A673 (cell line): ENCODE results near the gene SUSD2. TPM values are rescaled to one million over a fixed set of nuclear protein-coding genes. Genes with fewer than 3 reads are reported as not detected.
A peak's percentile ranks its signal among the peaks of the same experiment; 100 is the strongest.
"Not testable (repeated sequence)": the region's sequence is repeated elsewhere in the genome, so short reads cannot be mapped to it uniquely, and the experiment has no call there.

Experiments used
- Bru-seq: library from RNA; stranded (reverse); fragments of 400-500 nt; gene quantifications from one replicate; lab custom pipeline; 2021; lab: Mats Ljungman, UMichigan
- BruChase-seq, 2 experiments: library from RNA; stranded (reverse); fragments of 400-500 nt; gene quantifications; one replicate each; lab custom pipeline; 2021; lab: Mats Ljungman, UMichigan
- BruUV-seq: library from RNA; stranded (reverse); fragments of 400-500 nt; replicated peaks from 2 replicates; lab custom pipeline; 2021; lab: Mats Ljungman, UMichigan
- CTCF ChIA-PET: fragments of 300-600 bp; sonication (Branson Sonifier 250); formaldehyde crosslinking; loops from one replicate; lab custom pipeline; 2022; ENCODE audit warnings: antibody characterized with exemption; lab: Charles Lee
- POLR2A ChIA-PET: fragments of 300-600 bp; sonication (Branson Sonifier 250); formaldehyde crosslinking; loops from one replicate; lab custom pipeline; 2022; ENCODE audit warnings: antibody characterized with exemption; ENCODE audit not compliant: low non-redundant PET; lab: Charles Lee
- DNase-seq: peaks from one replicate; pipeline ENCODE4 v3.0.0-alpha.2; 2015; ENCODE audit warnings: low spot score
- H3K27ac ChIP-seq: fragments of 200-600 bp; sonication (generic); 2 replicates; pipeline ENCODE4 v1.5.1; 2016; ENCODE audit warnings: mixed run types, low read depth, mild to moderate bottlenecking, mixed read lengths, antibody characterized with exemption, low read length; ENCODE audit not compliant: poor library complexity, severe bottlenecking
- H3K27me3 ChIP-seq: fragments of 200-600 bp; sonication (generic); replicated peaks from 2 replicates; pipeline ENCODE4 v1.6.1; 2017; ENCODE audit warnings: mixed run types, low read depth, mild to moderate bottlenecking, mixed read lengths, antibody characterized with exemption, low read length; ENCODE audit not compliant: insufficient read depth, poor library complexity
- H3K36me3 ChIP-seq: fragments of 200-600 bp; sonication (generic); 2 replicates; pipeline ENCODE4 v1.6.1; 2016; ENCODE audit warnings: mixed run types, mild to moderate bottlenecking, mixed read lengths, antibody characterized with exemption, low read length; ENCODE audit not compliant: insufficient read depth, poor library complexity, severe bottlenecking
- H3K4me1 ChIP-seq: fragments of 200-600 bp; sonication (generic); 2 replicates; pipeline ENCODE4 v1.6.1; 2017; ENCODE audit warnings: mixed run types, mild to moderate bottlenecking, mixed read lengths, antibody characterized with exemption, low read length; ENCODE audit not compliant: insufficient read depth, poor library complexity, severe bottlenecking
- H3K4me3 ChIP-seq: fragments of 200-600 bp; sonication (generic); 2 replicates; pipeline ENCODE4 v1.5.1; 2016; ENCODE audit warnings: low read depth, mixed run types, mild to moderate bottlenecking, mixed read lengths, low read length; ENCODE audit not compliant: poor library complexity, severe bottlenecking
- H3K9me3 ChIP-seq: fragments of 200-600 bp; sonication (generic); 2 replicates; pipeline ENCODE4 v1.6.1; 2016; ENCODE audit warnings: mixed run types, low read depth, mild to moderate bottlenecking, mixed read lengths, antibody characterized with exemption, low read length; ENCODE audit not compliant: poor library complexity, severe bottlenecking
- CTCF ChIP-seq: fragments of 300-800, 200-600 bp; sonication (generic); conservative IDR thresholded peaks from 2 replicates; pipeline ENCODE4 v1.5.1; 2017; ENCODE audit warnings: low read depth, mild to moderate bottlenecking, antibody characterized with exemption, low read length, moderate library complexity, mixed read lengths
- EZH2 ChIP-seq: fragments of 200-600 bp; sonication (generic); IDR thresholded peaks from 2 replicates; pipeline ENCODE4 v1.6.1; 2017; ENCODE audit warnings: borderline replicate concordance, low read depth, mild to moderate bottlenecking, mixed read lengths, antibody characterized with exemption, low read length; ENCODE audit not compliant: poor library complexity, severe bottlenecking
- intact Hi-C: fragments of 100-400 bp; cut with micrococcal nuclease; formaldehyde crosslinking; loops from one replicate; pipeline ENCODE4 v1.10.0; 2022; ENCODE audit not compliant: unreplicated experiment
- long read RNA-seq: library from polyadenylated mRNA; stranded (forward); transcript quantifications from one replicate; pipeline ENCODE4 v2.0.0, GENCODE V29; 2022
- total RNA-seq: library from RNA; stranded (reverse); gene quantifications from 2 replicates; pipeline ENCODE4 v1.2.3, GENCODE V29; 2021

SUSD2 gene
- 0.94 and 1.3 TPM in 2 replicates for total RNA-seq
- Bru-seq, nascent RNA: percentile 29 among the genes with signal in this experiment
- BruChase-seq, experiment 1, labeled RNA remaining after a 2-hour chase: percentile 33 among the genes with signal in this experiment
- percentile 42 among the genes with signal in this experiment for BruChase-seq, experiment 2, labeled RNA remaining after a 6-hour chase
- long read RNA-seq, partial matches to known transcripts: 1 of 1 reads
- long read RNA-seq, other reads (novel, unspliced or antisense): 0 of 1 reads

- POLR2A ChIA-PET: no interaction called here
- DNase-seq: no peak
- Histone ChIP-seq H3K9me3 (no peaks in the 10 kb centered on the region), H3K27ac (no peak within 1 kb of the TSS), H3K36me3 (peaks cover 3% of the 10 kb centered on the region), H3K4me3 (no peak within 1 kb of the TSS), H3K27me3 (no peaks in the 10 kb centered on the region), H3K4me1 (no peaks in the 10 kb centered on the region)
- intact Hi-C loops: no loop called here
- TF ChIP-seq CTCF (no peak), EZH2 (no peak)
- CTCF ChIA-PET: no interaction called here
- no TSS peak for BruUV-seq
These were observed at the start of gene SUSD2 for GRCh38 chr22:24181088-24181995. SUSD2 (plus strand) TSS chr22:24181487; CDS start chr22:24181520, 33 bp downstream.

GRCh38 chr22:24133187-24133965 lies 47.9 kb upstream of the SUSD2 start:
- H3K9me3 ChIP-seq: no peaks in the 10 kb centered on the region
- POLR2A ChIA-PET: no interaction called here
- TF ChIP-seq CTCF (0 out of 2 replicates have a peak, but pooled peaks have one; percentile 16), EZH2 (no peak)
- H3K27me3 ChIP-seq: no peaks in the 10 kb centered on the region
- peaks cover 6% of the 10 kb centered on the region for H3K36me3 ChIP-seq
- H3K4me1 ChIP-seq: no peaks in the 10 kb centered on the region
- no TSS peak for BruUV-seq
- CTCF ChIA-PET: interaction anchor here (0.6 kb wide), 2 partner anchors 289 to 389 kb away, joined by 3 read pairs; no protein-coding TSS in a partner anchor
- H3K27ac ChIP-seq: no peak overlapping the region
- intact Hi-C loops: no loop called here
- H3K4me3 ChIP-seq: no peak overlapping the region
- no peak for DNase-seq

- H3K27ac ChIP-seq: no peak overlapping the region
- BruUV-seq: no TSS peak
- H3K36me3 ChIP-seq: peaks cover 3% of the 10 kb centered on the region
- H3K4me3 ChIP-seq: no peak overlapping the region
- H3K9me3 ChIP-seq: no peaks in the 10 kb centered on the region
- DNase-seq: no peak
- ChIA-PET CTCF (no interaction called here), POLR2A (no interaction called here)
- no peaks in the 10 kb centered on the region for H3K4me1 ChIP-seq
- no peaks in the 10 kb centered on the region for H3K27me3 ChIP-seq
- intact Hi-C loops: no loop called here
- TF ChIP-seq CTCF: no peak
- no peak for TF ChIP-seq EZH2
These were observed 47.0 kb upstream of the SUSD2 start for GRCh38 chr22:24134090-24134846.

GRCh38 chr22:24136533-24136932 lies 44.8 kb upstream of the SUSD2 start:
- CTCF ChIA-PET, POLR2A ChIA-PET, H3K9me3 ChIP-seq, BruUV-seq, intact Hi-C loops, H3K4me3 ChIP-seq, H3K4me1 ChIP-seq, DNase-seq, H3K27ac ChIP-seq, H3K36me3 ChIP-seq, H3K27me3 ChIP-seq: not testable (repeated sequence)
